Epithelial cell of proximal tubule (primary cell): ENCODE results near the gene ABCG2. TPM values are rescaled to one million over a fixed set of nuclear protein-coding genes. Genes with fewer than 3 reads are reported as not detected.

Experiments used
- DNase-seq: peaks from one replicate; pipeline ENCODE4 v3.0.0-alpha.2; 2011; ENCODE audit warnings: low read depth
- H3K4me3 ChIP-seq: 2 replicates; pipeline ENCODE4 v1.5.1; 2011; ENCODE audit warnings: low read depth, mild to moderate bottlenecking, low read length
- total RNA-seq: library from RNA; depleted of rRNA; stranded (reverse); fragments of >200 nt; gene quantifications from 2 replicates; pipeline ENCODE4 v1.2.3, GENCODE V29; 2015
- TF ChIP-seq, protein P1 (sequence below): conservative IDR thresholded peaks from 2 replicates; pipeline ENCODE4 v1.5.1; 2012; ENCODE audit warnings: low read depth, mild to moderate bottlenecking, low read length

The ABCG2 gene
- 0.29 and 0.51 TPM in 2 replicates for total RNA-seq

DNA sequence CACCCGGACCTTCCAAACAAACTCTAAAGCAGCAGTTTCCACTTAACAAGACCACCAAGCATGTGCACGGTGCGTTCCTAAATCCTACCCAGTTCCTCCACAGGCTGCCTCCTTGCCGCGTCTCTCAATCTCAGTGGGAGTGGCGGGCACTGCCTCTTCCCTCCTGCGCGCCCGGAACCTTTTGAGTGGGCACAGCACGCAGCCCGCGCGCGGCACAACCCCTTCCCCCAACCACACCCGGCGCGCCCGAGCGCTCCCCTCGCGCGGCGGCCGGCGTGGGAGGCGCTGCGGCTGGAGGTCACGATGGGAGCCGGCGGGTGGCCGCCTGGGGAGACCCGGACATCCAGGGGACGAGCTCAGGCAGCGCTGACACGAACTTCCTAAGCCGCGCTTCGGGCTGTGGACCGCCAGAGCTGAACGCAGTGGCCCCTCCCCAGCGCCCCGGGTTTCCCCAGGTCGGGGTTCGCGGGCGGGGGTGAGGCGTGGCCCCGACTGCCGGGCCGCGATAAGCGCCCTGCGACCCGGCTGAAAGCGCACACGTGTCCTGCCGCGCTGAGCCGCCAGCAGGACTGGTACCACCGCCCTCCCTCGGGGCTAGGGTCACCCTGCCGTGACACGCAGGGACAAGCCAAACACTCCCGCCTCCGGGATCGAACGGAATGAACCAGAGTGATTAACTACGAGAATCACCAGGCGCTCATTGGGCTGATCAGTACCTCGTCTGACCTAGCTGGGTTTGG lies at the start of gene ABCG2:
ABCG2 (minus strand) TSS at position 151 of the 740 bp plus-strand sequence. CDS start 18,644 bp downstream, outside the sequence.
- TF ChIP-seq, protein P1, sequence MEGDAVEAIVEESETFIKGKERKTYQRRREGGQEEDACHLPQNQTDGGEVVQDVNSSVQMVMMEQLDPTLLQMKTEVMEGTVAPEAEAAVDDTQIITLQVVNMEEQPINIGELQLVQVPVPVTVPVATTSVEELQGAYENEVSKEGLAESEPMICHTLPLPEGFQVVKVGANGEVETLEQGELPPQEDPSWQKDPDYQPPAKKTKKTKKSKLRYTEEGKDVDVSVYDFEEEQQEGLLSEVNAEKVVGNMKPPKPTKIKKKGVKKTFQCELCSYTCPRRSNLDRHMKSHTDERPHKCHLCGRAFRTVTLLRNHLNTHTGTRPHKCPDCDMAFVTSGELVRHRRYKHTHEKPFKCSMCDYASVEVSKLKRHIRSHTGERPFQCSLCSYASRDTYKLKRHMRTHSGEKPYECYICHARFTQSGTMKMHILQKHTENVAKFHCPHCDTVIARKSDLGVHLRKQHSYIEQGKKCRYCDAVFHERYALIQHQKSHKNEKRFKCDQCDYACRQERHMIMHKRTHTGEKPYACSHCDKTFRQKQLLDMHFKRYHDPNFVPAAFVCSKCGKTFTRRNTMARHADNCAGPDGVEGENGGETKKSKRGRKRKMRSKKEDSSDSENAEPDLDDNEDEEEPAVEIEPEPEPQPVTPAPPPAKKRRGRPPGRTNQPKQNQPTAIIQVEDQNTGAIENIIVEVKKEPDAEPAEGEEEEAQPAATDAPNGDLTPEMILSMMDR, result no peak
- no peak for DNase-seq
- peak within 1 kb of the TSS; percentile 64 for H3K4me3 ChIP-seq

DNA sequence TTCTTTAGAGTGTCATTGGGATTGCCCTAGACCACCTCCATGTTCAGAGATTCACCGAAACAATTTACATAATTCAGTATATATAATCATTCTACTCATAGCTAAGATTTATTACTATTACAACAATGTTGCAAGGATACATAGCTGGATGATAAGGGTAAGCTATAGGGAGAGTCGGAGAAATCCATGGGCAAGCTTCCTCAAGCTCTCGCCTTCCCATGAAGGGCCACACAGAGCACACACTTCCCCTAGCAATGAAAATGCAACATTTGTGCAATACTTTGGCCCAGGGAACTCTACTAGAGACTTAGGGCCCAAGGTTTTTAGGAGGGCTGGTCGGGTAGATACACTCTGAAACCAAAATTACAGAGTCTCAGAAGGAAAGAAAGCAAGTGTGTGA lies 49.7 kb upstream of the ABCG2 start:
- TF ChIP-seq, protein P1, result no peak

DNA sequence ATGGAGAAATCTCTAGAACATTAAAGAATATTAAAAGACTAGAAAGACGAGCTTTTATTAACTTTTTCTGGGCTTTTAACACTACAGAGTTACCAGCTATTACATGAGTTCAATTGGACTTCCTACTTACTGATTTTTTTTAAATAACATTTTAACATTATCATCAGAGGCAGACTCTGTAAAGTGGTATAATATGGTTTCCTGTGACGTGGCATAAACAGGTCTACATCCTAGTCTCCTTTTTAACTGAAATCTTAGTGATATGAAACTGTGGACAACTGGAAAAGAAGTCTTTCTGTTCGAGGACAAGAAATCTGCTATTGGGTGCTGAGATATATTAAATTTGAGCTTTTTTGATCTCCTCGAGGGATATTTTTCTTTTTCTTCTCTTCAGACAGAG lies 48.7 kb upstream of the ABCG2 start:
- no peak for DNase-seq
- TF ChIP-seq, protein P1, result no peak
- H3K4me3 ChIP-seq, result no peak overlapping the region

More for the DNA sequence above, 49.7 kb upstream of the ABCG2 start:
- no peak overlapping the region for H3K4me3 ChIP-seq
- DNase-seq, result no peak

DNA sequence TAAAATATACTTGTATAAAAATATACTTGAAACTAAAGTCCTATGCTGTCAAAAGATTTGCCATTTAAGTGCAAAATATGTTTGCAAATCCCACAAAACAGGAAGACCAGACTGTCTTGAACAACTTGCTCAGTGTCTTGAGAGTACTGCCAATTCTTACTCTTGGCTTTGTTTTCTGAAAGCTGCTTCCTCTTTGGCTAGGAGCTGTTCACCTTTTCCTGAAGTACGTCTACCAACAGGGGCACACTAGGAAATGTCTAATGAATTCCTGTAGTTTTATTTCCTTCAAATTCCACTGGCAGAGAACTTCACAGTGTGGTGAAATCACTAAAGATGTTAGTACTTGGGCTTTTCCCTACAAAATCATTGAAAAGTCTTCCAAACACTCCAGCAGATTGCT lies 46.4 kb upstream of the ABCG2 start:
- TF ChIP-seq, protein P1, result no peak
- no peak overlapping the region for H3K4me3 ChIP-seq
- no peak for DNase-seq

DNA sequence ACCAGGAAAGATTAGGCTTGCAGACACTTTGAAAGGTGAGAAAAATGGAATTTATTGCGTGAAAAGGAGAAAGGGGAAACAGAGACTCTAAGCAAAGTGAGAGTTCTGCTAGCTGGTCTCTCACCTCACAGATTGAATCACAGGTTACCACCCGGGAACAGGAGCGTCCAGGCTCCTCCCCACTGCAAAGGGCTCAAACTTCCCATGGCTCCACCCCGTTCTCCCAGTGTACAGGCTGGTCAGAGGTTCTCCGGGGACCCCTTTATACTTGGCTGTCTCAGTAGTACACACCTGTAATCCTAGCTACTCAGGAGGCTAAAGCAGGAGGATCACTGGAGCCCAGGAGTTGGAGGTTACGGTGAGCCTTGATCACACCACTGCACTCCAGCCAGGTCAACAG lies 44.0 kb upstream of the ABCG2 start:
- no peak for DNase-seq
- H3K4me3 ChIP-seq, result no peak overlapping the region
- TF ChIP-seq, protein P1, result no peak

DNA sequence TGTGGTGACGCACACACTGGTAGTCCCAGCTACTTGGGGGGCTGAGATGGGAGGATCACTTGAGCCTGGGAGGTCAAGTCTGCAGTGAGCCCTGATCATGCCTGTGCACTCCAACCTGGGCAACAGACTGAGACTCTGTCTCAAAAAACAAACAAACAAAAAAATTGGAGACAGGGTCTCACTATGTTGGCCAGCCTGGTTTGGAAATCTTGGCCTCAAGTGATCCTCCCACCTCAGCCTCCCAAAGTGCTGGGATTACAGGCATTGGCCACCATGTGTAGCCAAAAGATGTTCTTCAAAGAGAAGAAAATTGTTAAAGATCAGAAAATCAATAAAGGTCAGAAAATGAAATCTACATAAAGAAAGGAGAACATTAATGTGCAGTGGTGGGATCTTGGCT lies 41.7 kb upstream of the ABCG2 start:
- no peak for DNase-seq
- no peak overlapping the region for H3K4me3 ChIP-seq

More for the DNA sequence above, 41.7 kb upstream of the ABCG2 start:
- TF ChIP-seq, protein P1, result no peak
